GM23338 (cell line): ENCODE results near the gene PPP4R2. TPM values are rescaled to one million over a fixed set of nuclear protein-coding genes. Genes with fewer than 3 reads are reported as not detected.

ENCODE experiments used
- ATAC-seq: fragments of 200-7000 bp; cut with Tn5 transposase; 3 replicates; pipeline ENCODE4 v1.9.1; 2020
- DNase-seq: peaks from one replicate; pipeline ENCODE4 v3.0.0-alpha.2; 2015; ENCODE audit warnings: low spot score
- H2AFZ ChIP-seq: fragments of 200-600 bp; sonication (generic); 2 replicates; pipeline ENCODE4 v1.8.0; 2016; ENCODE audit warnings: antibody characterized with exemption, mild to moderate bottlenecking, moderate library complexity
- H3F3A ChIP-seq: fragments of 200-600 bp; sonication (generic); replicated peaks from 2 replicates; pipeline ENCODE4 v1.8.0; 2017; ENCODE audit warnings: antibody characterized with exemption, mixed run types, low read depth
- H3K27ac ChIP-seq: fragments of 200-600 bp; sonication (generic); 2 replicates; pipeline ENCODE4 v1.6.1; 2016; ENCODE audit warnings: low read depth
- H3K27me3 ChIP-seq: fragments of 200-600 bp; sonication (generic); 2 replicates; pipeline ENCODE4 v1.8.0; 2016; ENCODE audit warnings: mild to moderate bottlenecking, mixed run types, moderate library complexity; ENCODE audit not compliant: insufficient read depth
- H3K36me3 ChIP-seq: fragments of 200-600 bp; sonication (generic); 2 replicates; pipeline ENCODE4 v1.8.0; 2016; ENCODE audit warnings: mild to moderate bottlenecking; ENCODE audit not compliant: insufficient read depth
- H3K4me1 ChIP-seq: fragments of 200-600 bp; sonication (generic); 2 replicates; pipeline ENCODE4 v1.8.0; 2016; ENCODE audit warnings: mild to moderate bottlenecking, moderate library complexity; ENCODE audit not compliant: insufficient read depth
- H3K4me2 ChIP-seq: fragments of 200-600 bp; sonication (generic); 2 replicates; pipeline ENCODE4 v1.7.1; 2017; ENCODE audit warnings: mixed run types
- H3K4me3 ChIP-seq: fragments of 200-600 bp; sonication (generic); 2 replicates; pipeline ENCODE4 v1.6.1; 2016; ENCODE audit warnings: mixed run types
- H3K79me2 ChIP-seq: fragments of 200-600 bp; sonication (generic); replicated peaks from 2 replicates; pipeline ENCODE4 v1.8.0; 2017; ENCODE audit warnings: mild to moderate bottlenecking; ENCODE audit not compliant: insufficient read depth
- H3K9me2 ChIP-seq: fragments of 200-600 bp; sonication (generic); 2 replicates; pipeline ENCODE4 v1.8.0; 2017; ENCODE audit not compliant: insufficient read depth
- H4K20me1 ChIP-seq: fragments of 200-600 bp; sonication (generic); replicated peaks from 2 replicates; pipeline ENCODE4 v1.8.0; 2017; ENCODE audit warnings: mild to moderate bottlenecking; ENCODE audit not compliant: insufficient read depth
- H3K27ac Mint-ChIP-seq: 2 replicates; pipeline ENCODE4 v1.8.0; 2020; ENCODE audit warnings: inconsistent platforms, mild to moderate bottlenecking, moderate library complexity, mixed read lengths
- H3K27me3 Mint-ChIP-seq: 3 replicates; pipeline ENCODE4 v1.8.0; 2022; ENCODE audit warnings: low read depth, mild to moderate bottlenecking, moderate library complexity, mixed read lengths, inconsistent platforms; ENCODE audit not compliant: insufficient read depth, poor library complexity
- H3K36me3 Mint-ChIP-seq: 3 replicates; pipeline ENCODE4 v1.8.0; 2021; ENCODE audit warnings: low read depth, mild to moderate bottlenecking, inconsistent platforms, moderate library complexity, mixed read lengths
- H3K4me1 Mint-ChIP-seq: 3 replicates; pipeline ENCODE4 v1.8.0; 2020; ENCODE audit warnings: mild to moderate bottlenecking, inconsistent platforms, mixed read lengths
- H3K4me3 Mint-ChIP-seq: 3 replicates; pipeline ENCODE4 v1.8.0; 2021; ENCODE audit warnings: moderate library complexity, mild to moderate bottlenecking, inconsistent platforms, mixed read lengths
- H3K9me3 Mint-ChIP-seq: 3 replicates; pipeline ENCODE4 v1.8.0; 2020; ENCODE audit warnings: moderate library complexity, mild to moderate bottlenecking, inconsistent platforms, mixed read lengths
- CTCF ChIP-seq, 2 experiments: fragments of 200-600 bp in 1 of 2; sonication (generic) in 1 of 2; conservative IDR thresholded peaks; 2 replicates each; pipeline versions ENCODE4 v1.5.1 to v1.6.1; 2016 to 2017; ENCODE audit warnings: antibody characterized with exemption in 2 of 2, low read depth in 2 of 2, mild to moderate bottlenecking in 2 of 2, moderate library complexity in 1 of 2
- ETS1 ChIP-seq: IDR thresholded peaks from 2 replicates; pipeline ENCODE4 v1.6.1; 2016; ENCODE audit warnings: antibody characterized with exemption
- EZH2 ChIP-seq: fragments of 200-600 bp; sonication (generic); IDR thresholded peaks from one replicate; pipeline ENCODE4 v1.8.0; 2017; ENCODE audit warnings: antibody characterized with exemption, mild to moderate bottlenecking, low read depth; ENCODE audit not compliant: unreplicated experiment
- EZH2phosphoT487 ChIP-seq: fragments of 200-600 bp; sonication (generic); IDR thresholded peaks from one replicate; pipeline ENCODE4 v1.8.1; 2018; ENCODE audit warnings: antibody characterized with exemption; ENCODE audit not compliant: unreplicated experiment
- JUNB ChIP-seq: IDR thresholded peaks from one replicate; pipeline ENCODE4 v1.6.1; 2016; ENCODE audit warnings: antibody characterized with exemption; ENCODE audit not compliant: unreplicated experiment
- NANOG ChIP-seq: IDR thresholded peaks from 2 replicates; pipeline ENCODE4 v1.6.1; 2016; ENCODE audit warnings: antibody characterized with exemption, borderline replicate concordance
- POLR2AphosphoS5 ChIP-seq: IDR thresholded peaks from 2 replicates; pipeline ENCODE4 v1.6.1; 2016; ENCODE audit warnings: antibody characterized with exemption, low read depth
- REST ChIP-seq: IDR thresholded peaks from one replicate; pipeline ENCODE4 v1.6.1; 2018; ENCODE audit warnings: antibody characterized with exemption; ENCODE audit not compliant: unreplicated experiment
- STAT1 ChIP-seq: IDR thresholded peaks from one replicate; pipeline ENCODE4 v1.6.1; 2016; ENCODE audit warnings: antibody characterized with exemption; ENCODE audit not compliant: unreplicated experiment
- ZNF114 ChIP-seq: fragments of 250-450 bp; sonication (Bioruptor Pico); IDR thresholded peaks from 2 replicates; pipeline ENCODE4 v1.5.0; 2020; ENCODE audit warnings: mild to moderate bottlenecking, moderate library complexity
- ZNF331 ChIP-seq: fragments of 250-450 bp; sonication (Bioruptor Pico); IDR thresholded peaks from 2 replicates; pipeline ENCODE4 v1.5.0; 2020; ENCODE audit warnings: low read depth, mild to moderate bottlenecking, moderate library complexity
- polyA plus RNA-seq: library from polyadenylated mRNA; unstranded; fragments of >200 nt; fragmentation: Nextera tagmentation; extraction: Ambion mirVana; gene quantifications from 2 replicates; pipeline ENCODE4 v1.2.1, GENCODE V29; 2016
- total RNA-seq: library from RNA; depleted of rRNA; stranded (reverse); fragments of >200 nt; shearing (Covaris generic); gene quantifications from 2 replicates; pipeline ENCODE4 v1.2.3, GENCODE V29; 2014

PPP4R2 gene
- total and polyA plus RNA-seq, 2 experiments from 2014 or later = 62.7 to 117 TPM

- Histone ChIP-seq H3K9me2 (0 out of 2 replicates have a peak, but pooled peaks cover 5% of the 10 kb centered on the region), H3K27me3 (no peaks in the 10 kb centered on the region), H4K20me1 (no peaks in the 10 kb centered on the region), H3K36me3 (no peaks in the 10 kb centered on the region), H3K4me3 (no peak overlapping the region), H3K27ac (no peak overlapping the region), H2AFZ (no peak overlapping the region), H3K4me2 (no peak overlapping the region), H3K4me1 (no peaks in the 10 kb centered on the region), H3F3A (no peaks in the 10 kb centered on the region), H3K79me2 (no peaks in the 10 kb centered on the region)
- ATAC-seq = no peak
- H3K36me3 Mint-ChIP-seq = no peaks in the 10 kb centered on the region
- H3K27me3 Mint-ChIP-seq = peaks cover 3% of the 10 kb centered on the region
- no peak for DNase-seq
- TF ChIP-seq ZNF331 (no peak), NANOG (no peak), ZNF114 (CRISPR knock-in tag) (no peak), JUNB (no peak), REST (no peak), CTCF (conservative IDR thresholded peaks at IDR 0.05; ENCODE audit: low read depth in 2 of 2) (no peak), ETS1 (no peak), POLR2AphosphoS5 (no peak)
- no peak overlapping the region for H3K27ac Mint-ChIP-seq
- no peak overlapping the region for H3K4me3 Mint-ChIP-seq
- peaks cover 3% of the 10 kb centered on the region; the same call in 2 of the 3 replicates for H3K4me1 Mint-ChIP-seq
- no peaks in the 10 kb centered on the region for H3K9me3 Mint-ChIP-seq
Measured at GRCh38 chr3:73114711-73115110, 118.1 kb downstream of the PPP4R2 start.

- H3K79me2 ChIP-seq = no peaks in the 10 kb centered on the region
- H3K4me3 Mint-ChIP-seq = no peak overlapping the region
- peaks cover 3% of the 10 kb centered on the region; the same call in 1 of the 3 replicates for H3K9me3 Mint-ChIP-seq
- H2AFZ ChIP-seq = no peak overlapping the region
- H3K4me1 Mint-ChIP-seq = no peaks in the 10 kb centered on the region
- H3K4me1 ChIP-seq = no peaks in the 10 kb centered on the region
- H3K36me3 Mint-ChIP-seq = no peaks in the 10 kb centered on the region
- no peak overlapping the region for H3K4me3 ChIP-seq
- no peak overlapping the region for H3K27ac ChIP-seq
- DNase-seq = no peak
- no peak overlapping the region for H3K27ac Mint-ChIP-seq
- H3K4me2 ChIP-seq = no peak overlapping the region
- no peaks in the 10 kb centered on the region for H4K20me1 ChIP-seq
- H3K27me3 Mint-ChIP-seq = peaks cover 3% of the 10 kb centered on the region
- H3K36me3 ChIP-seq = no peaks in the 10 kb centered on the region
- no peaks in the 10 kb centered on the region for H3K27me3 ChIP-seq
- no peak for ATAC-seq
- no peaks in the 10 kb centered on the region for H3F3A ChIP-seq
- H3K9me2 ChIP-seq = 0 out of 2 replicates have a peak, but pooled peaks cover 5% of the 10 kb centered on the region
- TF ChIP-seq ZNF114 (CRISPR knock-in tag) = no peak
- TF ChIP-seq REST = no peak
- no peak for TF ChIP-seq POLR2AphosphoS5
- TF ChIP-seq NANOG = no peak
- TF ChIP-seq JUNB = no peak
- no peak for TF ChIP-seq EZH2phosphoT487
- TF ChIP-seq EZH2 = no peak
- TF ChIP-seq ETS1 = no peak
- TF ChIP-seq STAT1 = no peak
Measured at GRCh38 chr3:73115806-73116205, 119.2 kb downstream of the PPP4R2 start.
